ENCODE measurements around the gene ACSM2A.
"Not testable (repeated sequence)": the region's sequence is repeated elsewhere in the genome, so short reads cannot be mapped to it uniquely, and the experiment has no call there.

Gene ACSM2A, protein sequence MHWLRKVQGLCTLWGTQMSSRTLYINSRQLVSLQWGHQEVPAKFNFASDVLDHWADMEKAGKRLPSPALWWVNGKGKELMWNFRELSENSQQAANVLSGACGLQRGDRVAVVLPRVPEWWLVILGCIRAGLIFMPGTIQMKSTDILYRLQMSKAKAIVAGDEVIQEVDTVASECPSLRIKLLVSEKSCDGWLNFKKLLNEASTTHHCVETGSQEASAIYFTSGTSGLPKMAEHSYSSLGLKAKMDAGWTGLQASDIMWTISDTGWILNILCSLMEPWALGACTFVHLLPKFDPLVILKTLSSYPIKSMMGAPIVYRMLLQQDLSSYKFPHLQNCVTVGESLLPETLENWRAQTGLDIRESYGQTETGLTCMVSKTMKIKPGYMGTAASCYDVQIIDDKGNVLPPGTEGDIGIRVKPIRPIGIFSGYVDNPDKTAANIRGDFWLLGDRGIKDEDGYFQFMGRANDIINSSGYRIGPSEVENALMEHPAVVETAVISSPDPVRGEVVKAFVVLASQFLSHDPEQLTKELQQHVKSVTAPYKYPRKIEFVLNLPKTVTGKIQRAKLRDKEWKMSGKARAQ
- total RNA-seq = 0 reads per million in 3 experiments

DNA sequence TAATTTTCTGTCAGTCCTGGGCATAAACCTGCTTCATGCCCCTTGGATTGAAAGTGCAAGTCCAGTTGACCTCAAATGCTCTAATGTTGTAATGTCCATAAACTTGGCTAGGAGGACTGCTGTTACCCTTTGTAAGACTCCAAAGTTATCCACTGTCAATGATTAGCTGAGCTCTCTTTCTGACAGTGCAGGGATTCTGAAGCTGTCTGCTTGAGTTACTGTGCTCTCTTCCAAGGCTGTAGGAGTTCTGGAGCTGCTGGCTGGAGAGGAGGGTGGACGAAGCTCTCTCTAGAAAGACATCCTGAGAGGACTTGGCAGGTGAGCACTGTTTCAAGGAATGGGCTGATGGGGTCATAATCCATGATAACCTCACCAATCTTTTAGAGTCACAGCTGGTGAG lies at the start of gene ACSM2A:
Gene ACSM2A, plus strand, starts transcription at position 158 of the 400 bp plus-strand sequence. CDS start 8,594 bp downstream, outside the sequence.
- not testable (repeated sequence) for DNase-seq

DNA sequence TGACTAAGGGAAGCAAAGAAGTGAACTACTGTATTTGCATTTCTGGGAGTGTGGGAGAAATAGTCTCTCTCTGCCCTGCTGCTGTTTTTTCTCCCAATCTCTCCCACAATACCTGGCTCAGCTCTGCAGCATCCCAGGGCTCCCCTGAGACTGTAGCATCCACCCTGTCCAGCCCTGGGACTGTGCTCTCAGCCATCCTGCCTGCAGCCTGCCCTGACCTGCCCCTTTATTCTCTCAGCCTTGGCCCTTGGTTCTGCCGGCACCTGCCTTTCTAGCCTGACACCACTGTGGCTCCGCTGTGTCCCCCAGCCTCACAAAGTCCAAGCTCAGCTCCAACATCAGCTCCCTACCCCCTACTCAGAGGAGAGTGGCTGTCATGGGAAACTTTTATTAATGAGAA lies 48.7 kb upstream of the ACSM2A start:
- no peak for DNase-seq

DNA sequence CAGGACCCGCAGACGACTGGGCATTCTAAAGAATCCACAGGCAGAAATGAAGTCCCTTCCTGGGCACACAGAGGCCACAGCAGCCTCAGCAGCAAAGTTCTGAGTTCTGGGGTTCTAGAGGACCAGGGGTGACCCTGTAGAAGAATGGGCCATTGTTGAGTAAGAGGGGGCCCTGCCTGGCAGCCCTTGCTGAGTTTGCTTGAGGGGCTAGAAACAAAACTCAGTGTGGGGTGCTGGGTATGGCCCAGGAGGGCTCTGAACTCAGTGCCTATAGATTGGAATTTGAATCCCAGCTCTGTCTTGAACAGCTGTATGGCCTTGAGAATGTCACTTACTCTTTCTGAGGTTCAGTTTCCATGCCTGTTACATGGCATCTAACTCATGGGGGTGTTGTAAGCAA lies 46.7 kb upstream of the ACSM2A start, which contains the start of gene PDILT:
Gene PDILT, minus strand, starts transcription at position 101 of the 400 bp plus-strand sequence. CDS start 5,437 bp downstream, outside the sequence.
- DNase-seq = no peak

DNA sequence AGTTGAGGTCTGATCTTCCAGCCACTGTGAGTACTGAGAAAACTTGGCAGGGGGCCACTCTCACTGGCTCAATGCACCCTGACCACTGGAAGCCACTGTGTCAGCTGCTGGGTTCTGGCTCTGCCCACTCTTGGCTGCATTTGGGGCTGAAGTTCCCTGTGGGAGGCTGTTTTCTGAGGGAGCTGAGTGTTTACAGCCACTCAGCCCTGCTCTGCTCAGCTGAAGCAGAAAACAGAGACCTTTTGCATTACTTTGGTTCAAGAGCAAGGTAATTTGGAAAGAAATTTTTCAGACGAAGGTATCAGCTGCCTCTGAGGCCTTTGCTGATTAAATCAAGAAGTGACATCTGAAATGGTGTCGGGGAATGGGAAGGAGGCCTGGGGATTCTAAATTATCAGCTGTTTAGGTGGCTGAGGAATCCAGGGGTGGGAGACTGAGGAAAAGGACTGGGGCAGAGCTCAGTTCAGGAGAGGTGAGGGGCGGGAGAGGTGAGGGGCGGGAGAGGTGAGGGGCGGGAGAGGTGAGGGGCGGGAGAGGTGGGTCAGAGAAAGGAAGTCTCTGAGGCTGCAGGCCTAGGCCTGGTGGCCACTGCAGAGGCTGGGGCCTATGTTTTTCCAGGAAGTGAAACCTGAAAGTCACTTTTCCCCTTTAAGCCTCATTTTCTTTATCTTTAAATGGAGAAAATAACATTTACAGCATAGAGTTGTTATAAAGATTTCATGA lies 41.8 kb upstream of the ACSM2A start, which contains the start of gene ACSM5:
Gene ACSM5, plus strand, starts transcription at position 137 of the 723 bp plus-strand sequence. CDS start 1,951 bp downstream, outside the sequence.
- no peak for DNase-seq

DNA sequence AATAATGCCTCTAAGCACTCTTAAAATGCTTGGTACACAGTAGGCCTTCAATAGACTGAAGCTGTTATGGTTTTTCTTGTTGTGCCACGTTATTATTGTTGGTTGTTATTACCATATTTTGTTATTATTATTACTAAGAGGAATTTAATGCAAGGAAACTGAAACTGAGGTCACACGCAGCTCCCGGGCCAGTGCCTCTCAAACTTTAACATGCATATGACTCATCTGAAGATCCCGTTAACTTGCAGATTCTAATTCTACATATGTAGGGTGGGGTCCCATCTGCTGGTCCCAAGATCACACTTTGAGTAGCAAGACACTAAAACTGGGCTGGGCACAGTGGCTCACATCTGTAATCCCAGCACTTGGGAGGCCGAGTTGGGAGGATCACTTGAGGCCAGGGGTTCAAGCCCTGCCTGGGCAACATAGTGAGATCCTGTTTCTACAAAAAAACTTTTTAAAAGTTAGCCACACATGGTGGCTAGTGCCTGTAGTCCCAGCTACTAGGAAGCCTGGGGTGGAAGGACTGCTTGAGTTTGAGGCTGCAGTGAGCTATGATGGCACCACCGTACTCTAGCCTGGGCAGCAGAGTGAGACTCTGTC lies 41.1 kb upstream of the ACSM2A start:
- DNase-seq = no peak

GRCh38 chr16:20411055-20411454 lies 40.3 kb upstream of the ACSM2A start:
- DNase-seq = no peak

DNA sequence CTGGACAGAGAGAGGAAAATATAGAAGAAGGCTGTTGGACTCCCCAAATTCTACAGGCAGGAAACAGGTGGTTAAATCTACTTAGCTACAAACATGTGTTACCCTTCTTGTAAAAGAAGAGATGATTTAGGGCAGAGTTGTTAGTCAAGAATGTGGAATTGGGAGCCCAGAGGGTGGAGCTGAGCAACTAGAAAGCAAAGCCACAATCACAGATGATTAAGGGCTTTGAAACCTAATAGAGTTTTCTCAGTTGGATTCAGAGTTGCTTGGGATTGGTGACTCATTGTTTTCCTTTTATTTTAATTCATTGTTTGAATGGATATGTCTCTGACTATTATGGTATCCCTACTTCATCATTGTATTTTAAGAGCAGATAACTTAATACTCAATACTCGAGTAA lies 35.8 kb upstream of the ACSM2A start:
- no peak for DNase-seq

DNA sequence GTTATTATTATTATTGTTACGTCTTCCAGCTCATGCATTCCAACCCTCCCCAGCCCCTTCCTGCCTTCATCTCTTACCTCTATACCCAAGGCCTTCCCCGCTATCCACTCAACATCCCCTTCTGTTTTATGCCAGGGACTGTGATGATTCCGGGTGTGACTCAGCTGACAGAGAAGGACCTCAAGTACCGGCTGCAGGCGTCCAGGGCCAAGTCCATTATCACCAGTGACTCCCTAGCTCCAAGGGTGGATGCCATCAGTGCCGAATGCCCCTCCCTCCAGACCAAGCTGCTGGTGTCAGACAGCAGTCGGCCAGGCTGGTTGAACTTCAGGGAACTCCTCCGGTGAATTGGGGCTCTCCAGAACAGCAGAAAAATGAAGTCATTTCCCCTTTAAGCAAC lies 32.2 kb upstream of the ACSM2A start:
- DNase-seq = not testable (repeated sequence)

DNA sequence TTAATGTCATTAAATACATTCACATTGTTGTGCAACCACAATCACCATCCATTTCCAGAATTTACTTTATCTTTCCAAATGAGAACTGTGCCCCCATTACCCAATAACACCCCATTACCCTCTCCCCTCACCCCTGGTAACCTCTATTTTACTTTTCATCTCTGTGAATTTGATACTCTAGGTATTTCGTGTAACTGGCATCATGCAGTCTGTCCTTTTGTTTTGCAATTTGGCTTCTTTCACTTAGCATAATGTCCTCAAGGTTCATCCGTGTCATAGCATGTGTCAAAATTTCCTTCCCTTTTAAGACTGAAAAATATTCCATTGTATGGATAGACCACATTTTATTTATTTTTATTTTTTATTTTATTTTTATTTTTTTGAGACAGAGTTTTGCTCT lies 29.6 kb upstream of the ACSM2A start:
- not testable (repeated sequence) for DNase-seq

- DNase-seq = not testable (repeated sequence)
Measured at GRCh38 chr16:20423772-20424128, 27.6 kb upstream of the ACSM2A start.

DNA sequence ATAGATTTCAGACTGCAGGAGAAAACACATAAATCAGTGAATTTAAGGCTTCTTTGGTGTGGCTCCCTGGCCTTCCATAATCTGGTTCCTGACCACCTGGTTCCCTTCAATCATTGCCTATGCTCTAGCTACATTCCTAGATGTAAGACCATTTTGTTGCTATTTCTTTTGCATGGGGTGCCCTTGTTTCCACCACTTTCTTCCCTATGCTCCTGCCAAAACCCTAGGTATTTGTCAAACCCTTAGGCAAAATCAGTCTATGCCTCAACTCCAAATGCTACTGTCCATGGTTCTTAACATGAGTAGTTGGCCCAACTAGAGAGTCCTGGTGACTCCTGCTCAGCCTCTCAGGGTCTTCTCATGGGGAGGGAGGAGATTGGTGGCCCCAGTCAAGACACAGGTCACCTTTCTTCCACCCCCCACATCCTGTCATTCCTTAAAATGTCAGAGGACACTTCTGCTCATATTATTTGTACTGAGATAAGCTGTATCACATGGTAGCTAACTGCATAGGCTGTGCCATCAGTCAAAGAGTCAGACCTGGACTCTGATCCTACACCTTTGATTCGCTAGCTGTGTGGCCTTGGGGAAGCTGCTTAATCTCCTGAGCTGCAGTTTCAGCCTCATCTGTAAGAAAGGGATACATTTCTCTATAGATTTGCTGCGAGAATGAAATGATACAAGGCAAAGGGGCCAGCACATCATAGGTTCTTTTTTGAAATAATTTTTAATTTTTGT lies 27.0 kb upstream of the ACSM2A start:
- no peak for DNase-seq

DNA sequence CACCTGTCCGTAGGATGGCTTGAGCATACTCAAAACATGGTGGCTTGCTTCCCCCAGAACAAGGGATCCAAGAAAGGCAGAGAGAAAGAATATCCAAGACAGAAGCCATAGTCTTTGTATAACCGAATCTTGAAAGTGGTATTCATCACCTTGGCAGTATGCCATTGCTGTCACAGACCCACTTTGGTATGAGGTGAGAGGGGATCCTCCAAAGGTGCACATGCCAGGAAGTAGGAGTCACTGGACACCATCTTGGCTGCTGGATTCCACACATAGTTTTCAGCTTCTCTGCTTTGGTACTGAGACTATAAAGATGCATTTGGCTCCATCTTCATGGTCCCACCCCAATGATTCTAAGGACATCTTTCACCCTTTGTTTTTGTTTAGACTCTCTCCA lies 23.9 kb upstream of the ACSM2A start:
- DNase-seq = not testable (repeated sequence)

GRCh38 chr16:20429499-20429898 lies 21.8 kb upstream of the ACSM2A start:
- DNase-seq = not testable (repeated sequence)

DNA sequence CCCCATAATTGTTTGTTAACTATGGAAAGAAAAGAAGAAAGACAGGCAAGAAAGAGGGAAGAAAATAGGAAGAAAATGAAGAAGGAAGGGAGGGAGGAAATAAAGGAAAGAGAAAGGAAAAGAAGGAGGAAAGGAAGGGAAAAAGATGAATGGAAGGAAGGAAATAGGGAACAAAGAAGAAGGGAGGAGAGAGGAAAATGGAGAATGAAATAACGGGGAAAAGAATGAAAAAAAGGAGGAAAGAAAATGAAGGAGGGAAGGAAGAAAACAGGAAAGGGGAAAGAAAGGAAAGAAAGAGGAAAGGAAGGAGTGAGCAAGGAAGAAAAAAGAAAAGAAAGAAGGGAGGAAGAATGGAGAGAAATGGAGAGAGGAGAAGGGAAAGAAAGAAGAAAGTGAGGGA lies 20.8 kb upstream of the ACSM2A start:
- DNase-seq = not testable (repeated sequence)

DNA sequence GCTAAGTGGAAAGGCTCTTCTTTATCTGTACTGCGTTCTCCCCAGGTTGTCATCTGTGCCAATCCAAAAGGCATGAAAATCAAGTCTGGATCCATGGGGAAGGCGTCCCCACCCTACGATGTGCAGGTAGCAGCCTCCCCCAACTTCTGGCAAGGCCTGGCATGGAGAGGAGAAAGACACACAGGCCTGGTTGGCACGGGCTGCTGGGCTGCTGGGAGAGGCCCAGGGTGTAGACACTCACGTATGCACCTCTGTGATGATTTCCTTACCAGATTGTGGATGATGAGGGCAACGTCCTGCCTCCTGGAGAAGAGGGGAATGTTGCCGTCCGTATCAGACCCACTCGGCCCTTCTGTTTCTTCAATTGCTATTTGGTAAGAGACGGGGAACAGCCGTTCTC lies 20.4 kb upstream of the ACSM2A start:
- DNase-seq = no peak

GRCh38 chr16:20438950-20439349 lies 12.4 kb upstream of the ACSM2A start:
- DNase-seq = not testable (repeated sequence)

DNA sequence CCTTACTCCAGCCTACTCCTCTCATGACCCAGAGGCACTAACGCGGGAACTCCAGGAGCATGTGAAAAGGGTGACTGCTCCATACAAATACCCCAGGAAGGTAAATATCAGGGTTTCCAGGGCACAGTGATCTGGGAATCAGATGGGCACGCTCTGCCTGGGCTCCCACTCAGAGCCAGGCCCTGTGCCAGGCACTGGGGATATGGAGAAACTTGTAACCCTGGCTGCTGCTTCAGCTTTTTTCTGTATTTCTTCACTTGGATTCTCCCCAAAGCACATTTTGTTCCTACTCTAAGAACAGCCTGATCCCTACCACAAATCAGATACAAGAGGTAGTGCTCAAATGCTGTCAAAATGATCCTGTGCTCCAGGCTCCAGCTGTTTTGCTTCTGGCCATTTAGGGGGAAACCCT lies 11.5 kb upstream of the ACSM2A start:
- not testable (repeated sequence) for DNase-seq

GRCh38 chr16:20440731-20441130 lies 10.6 kb upstream of the ACSM2A start:
- DNase-seq = not testable (repeated sequence)

DNA sequence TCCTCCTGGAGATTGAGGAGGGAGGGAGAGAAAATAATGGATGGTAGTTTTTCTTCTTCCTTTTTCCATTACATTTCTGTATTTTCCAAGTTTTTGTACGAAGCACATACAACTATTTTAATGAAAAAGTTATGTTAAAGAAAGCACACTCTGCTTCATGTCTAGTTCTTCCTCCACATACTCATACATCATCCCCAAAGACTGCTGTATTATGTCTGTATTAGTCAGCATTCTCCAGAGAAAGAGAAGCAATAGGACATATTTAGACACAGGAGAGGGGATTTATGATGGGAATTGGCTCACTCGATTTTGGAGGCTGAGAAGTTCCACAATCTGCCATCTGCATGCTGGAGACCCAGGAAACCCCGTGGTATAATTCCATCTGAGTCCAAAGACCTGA lies 10.1 kb upstream of the ACSM2A start:
- DNase-seq = no peak

GRCh38 chr16:20441859-20442258 lies 9.5 kb upstream of the ACSM2A start:
- not testable (repeated sequence) for DNase-seq

DNA sequence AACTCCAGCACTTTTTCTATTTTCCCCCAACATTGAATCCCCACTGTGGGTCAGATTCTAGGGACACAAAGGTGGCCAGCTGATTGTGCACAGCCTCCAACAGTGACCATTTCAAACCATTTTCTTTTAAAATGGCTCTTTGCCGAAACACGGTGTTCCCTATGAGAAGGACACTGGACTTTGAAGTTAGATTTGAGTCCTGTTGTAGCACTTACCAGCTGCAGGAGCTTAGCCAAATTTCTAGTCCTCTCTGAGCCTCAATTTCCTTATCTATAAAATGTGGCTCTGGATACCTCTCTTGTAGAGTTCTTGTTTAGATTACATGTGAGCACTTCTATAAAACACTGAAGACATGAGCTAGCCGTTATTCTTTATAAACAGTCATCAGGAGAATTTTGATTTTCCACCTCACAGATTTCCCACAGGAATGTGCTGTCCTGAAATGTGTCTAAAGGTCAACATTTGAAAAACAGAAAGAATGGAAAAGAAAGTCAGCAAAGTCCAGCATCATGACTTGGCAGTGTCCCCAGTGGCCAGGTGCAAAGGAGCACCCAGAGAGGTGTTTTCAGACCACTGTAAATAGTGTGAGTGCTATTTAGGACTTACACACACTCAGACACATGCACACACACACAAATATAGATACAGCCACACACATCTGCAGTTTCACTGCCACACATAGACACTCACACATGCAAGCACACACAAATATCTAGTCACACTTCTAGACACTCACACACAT lies 4.5 kb upstream of the ACSM2A start:
- not testable (repeated sequence) for DNase-seq
